Upper lobe of left lung (tissue), 6 donors: ENCODE measurements around the gene ATL2. TPM values are rescaled to one million over a fixed set of nuclear protein-coding genes. Genes with fewer than 3 reads are reported as not detected.

Experiments used
- ATAC-seq, 2 donors: fragments of 200-7000 bp; cut with Tn5 transposase; one replicate each; pipeline ENCODE4 v1.9.1; 2022; ENCODE audit warnings: mild to moderate bottlenecking in 2 of 2, moderate library complexity in 2 of 2; ENCODE audit not compliant: low FRiP score in 2 of 2
- DNase-seq, 2 donors: peaks; one replicate each; pipeline ENCODE4 v3.0.0-alpha.2; 2019 to 2020
- H3K27ac ChIP-seq, 4 donors: fragments of 200-600 bp; sonication (generic); one replicate each; pipeline ENCODE4 v1.5.1; 2016 to 2019
- H3K27me3 ChIP-seq, 4 donors: fragments of 200-600 bp; sonication (generic); one replicate each; pipeline ENCODE4 v1.5.1; 2017 to 2019
- H3K36me3 ChIP-seq, 4 donors: fragments of 200-600 bp; sonication (generic); one replicate each; pipeline ENCODE4 v1.5.1; 2016 to 2019
- H3K4me1 ChIP-seq, 4 donors: fragments of 200-600 bp; sonication (generic); one replicate each; pipeline ENCODE4 v1.5.1; 2018 to 2019
- H3K4me3 ChIP-seq, 4 donors: fragments of 200-600 bp; sonication (generic); one replicate each; pipeline ENCODE4 v1.5.1; 2017 to 2019; ENCODE audit warnings: mild to moderate bottlenecking in 2 of 4, moderate library complexity in 1 of 4
- H3K9me3 ChIP-seq, 4 donors: fragments of 200-600 bp; sonication (generic); one replicate each; pipeline ENCODE4 v1.5.1; 2018 to 2019
- EP300 ChIP-seq, 4 donors: sonication (generic); formaldehyde crosslinking; IDR thresholded peaks; one replicate each; pipeline ENCODE4 v1.5.1; 2017; ENCODE audit warnings: antibody characterized with exemption in 4 of 4, control low read depth in 2 of 4
- POLR2A ChIP-seq, 4 donors: fragments of 450-650 bp; IDR thresholded peaks; one replicate each; pipeline ENCODE4 v1.5.1; 2016 to 2017; ENCODE audit warnings: antibody characterized with exemption in 4 of 4, mild to moderate bottlenecking in 2 of 4
- POLR2AphosphoS5 ChIP-seq, 2 donors: sonication (generic); formaldehyde crosslinking; IDR thresholded peaks; one replicate each; pipeline ENCODE4 v1.5.1; 2017; ENCODE audit warnings: antibody characterized with exemption in 2 of 2
- WGBS, 2 donors: methylation state at CpG; one replicate each; pipeline ENCODE4 v1.1.5; 2017 to 2018; 5-methylcytosine and 5-hydroxymethylcytosine counted together
- total RNA-seq, 6 donors: library from RNA; depleted of rRNA in 4 of 6; stranded (reverse); fragments of >200 nt in 4 of 6; gene quantifications; one replicate each; pipeline versions ENCODE4 v1.1.0 to v1.2.1, GENCODE V29; 2016 to 2021
- TF ChIP-seq, protein P1 (sequence below), 6 experiments: fragments of 450-650 bp in 4 of 6; fragments of 200-600 bp in 2 of 6; sonication (generic) in 2 of 6; IDR thresholded peaks; one replicate each; pipeline ENCODE4 v1.5.1; 2016 to 2019; ENCODE audit warnings: antibody characterized with exemption in 6 of 6
- donor health status: DM: no; HTN: no; CAD: no; lungs with moderate emphysema.
- donor health status: DM: no; HTN: yes; CAD: no; lungs with severe emphysema.

ATL2 gene
- total RNA-seq, 6 donors from 2014 or later: 43.9 to 150 (median 68.1) TPM

DNA sequence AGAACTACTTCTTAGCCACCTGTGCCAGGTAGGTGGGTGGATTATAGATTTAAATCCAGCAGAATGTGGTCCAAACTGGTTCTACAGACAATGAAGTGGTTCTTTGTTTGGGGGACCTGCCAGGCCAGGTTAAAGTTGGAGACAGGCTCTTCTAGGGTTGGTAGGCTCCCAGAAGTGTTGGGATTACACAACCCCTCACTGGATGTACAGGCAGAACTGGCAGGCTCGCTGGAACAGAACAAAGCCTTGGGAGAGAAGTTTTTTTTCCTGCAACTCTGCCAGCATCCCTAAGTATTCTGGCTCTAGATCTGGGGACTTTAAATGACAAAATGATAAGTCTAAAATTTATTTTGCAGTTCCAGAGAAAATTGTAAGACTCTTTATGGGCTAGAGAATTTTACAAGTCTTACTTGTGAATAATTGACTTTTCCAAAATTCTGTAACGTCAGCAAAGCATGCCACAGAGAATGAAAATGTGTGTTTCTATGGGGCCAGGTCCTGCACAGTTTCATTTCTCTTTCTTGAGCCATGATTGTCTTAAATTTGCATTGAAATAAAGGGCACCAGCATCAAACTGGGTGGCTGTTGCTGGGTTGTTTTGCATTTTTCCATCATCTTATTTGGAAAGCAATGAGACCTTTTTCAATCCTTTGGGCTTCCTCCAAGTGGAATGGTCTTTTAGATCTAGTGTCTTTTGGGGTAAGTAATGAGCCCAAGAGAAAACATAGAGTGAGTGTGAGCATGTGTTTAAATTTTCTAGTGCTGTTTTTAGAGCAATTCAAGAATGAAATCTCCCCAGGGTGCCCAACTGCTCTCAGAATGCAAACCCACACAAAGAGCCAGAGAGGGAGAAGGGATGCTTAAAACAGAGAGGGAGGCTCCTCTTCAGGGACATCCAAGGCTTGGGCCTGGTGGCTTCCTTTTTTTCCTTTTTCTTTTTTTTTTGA lies 32.4 kb upstream of the ATL2 start:
- TF ChIP-seq EP300 (IDR thresholded peaks at IDR 0.05) (no peak), POLR2A (IDR thresholded peaks at IDR 0.05) (no peak), POLR2AphosphoS5 (IDR thresholded peaks at IDR 0.05) (no peak)
- TF ChIP-seq, protein P1, sequence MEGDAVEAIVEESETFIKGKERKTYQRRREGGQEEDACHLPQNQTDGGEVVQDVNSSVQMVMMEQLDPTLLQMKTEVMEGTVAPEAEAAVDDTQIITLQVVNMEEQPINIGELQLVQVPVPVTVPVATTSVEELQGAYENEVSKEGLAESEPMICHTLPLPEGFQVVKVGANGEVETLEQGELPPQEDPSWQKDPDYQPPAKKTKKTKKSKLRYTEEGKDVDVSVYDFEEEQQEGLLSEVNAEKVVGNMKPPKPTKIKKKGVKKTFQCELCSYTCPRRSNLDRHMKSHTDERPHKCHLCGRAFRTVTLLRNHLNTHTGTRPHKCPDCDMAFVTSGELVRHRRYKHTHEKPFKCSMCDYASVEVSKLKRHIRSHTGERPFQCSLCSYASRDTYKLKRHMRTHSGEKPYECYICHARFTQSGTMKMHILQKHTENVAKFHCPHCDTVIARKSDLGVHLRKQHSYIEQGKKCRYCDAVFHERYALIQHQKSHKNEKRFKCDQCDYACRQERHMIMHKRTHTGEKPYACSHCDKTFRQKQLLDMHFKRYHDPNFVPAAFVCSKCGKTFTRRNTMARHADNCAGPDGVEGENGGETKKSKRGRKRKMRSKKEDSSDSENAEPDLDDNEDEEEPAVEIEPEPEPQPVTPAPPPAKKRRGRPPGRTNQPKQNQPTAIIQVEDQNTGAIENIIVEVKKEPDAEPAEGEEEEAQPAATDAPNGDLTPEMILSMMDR (IDR thresholded peaks at IDR 0.05): no peak
- Histone ChIP-seq H3K4me1 (peaks cover 19 to 39% (median 35%) of the 10 kb centered on the region in 4 donors), H3K27me3 (no peaks in the 10 kb centered on the region), H3K9me3 (peaks cover 9 to 15% (median 13%) of the 10 kb centered on the region in 4 donors), H3K4me3 (no peak overlapping the region), H3K36me3 (no peaks in the 10 kb centered on the region), H3K27ac (peak overlapping the region; percentile 38 to 82 (median 52))
- DNase-seq (peak in 1 of 2 donors; percentile 84), ATAC-seq (peak; percentile 60 to 74)
- WGBS, 2 donors: 28 to 30% methylated on average over 2 of the region's 2 CpGs

- Histone ChIP-seq H3K4me3 (no peak overlapping the region), H3K27me3 (no peaks in the 10 kb centered on the region), H3K27ac (peak overlapping the region; percentile 73 to 82 (median 81)), H3K4me1 (peaks cover 19 to 42% (median 35%) of the 10 kb centered on the region in 4 donors), H3K36me3 (no peaks in the 10 kb centered on the region), H3K9me3 (peaks cover 0 to 5% (median 4%) of the 10 kb centered on the region in 4 donors)
- ATAC-seq: peak; percentile 69 to 82
- 44 to 58% methylated on average over 4 of the region's 4 CpGs for WGBS, 2 donors
- peak in 1 of 2 donors; percentile 41 for DNase-seq
- TF ChIP-seq, protein P1 (IDR thresholded peaks at IDR 0.05): peak in 1 of 6 experiments; percentile 6
- TF ChIP-seq POLR2AphosphoS5 (IDR thresholded peaks at IDR 0.05): no peak
Observed at GRCh38 chr2:38407111-38407682, 30.1 kb upstream of the ATL2 start.

DNA sequence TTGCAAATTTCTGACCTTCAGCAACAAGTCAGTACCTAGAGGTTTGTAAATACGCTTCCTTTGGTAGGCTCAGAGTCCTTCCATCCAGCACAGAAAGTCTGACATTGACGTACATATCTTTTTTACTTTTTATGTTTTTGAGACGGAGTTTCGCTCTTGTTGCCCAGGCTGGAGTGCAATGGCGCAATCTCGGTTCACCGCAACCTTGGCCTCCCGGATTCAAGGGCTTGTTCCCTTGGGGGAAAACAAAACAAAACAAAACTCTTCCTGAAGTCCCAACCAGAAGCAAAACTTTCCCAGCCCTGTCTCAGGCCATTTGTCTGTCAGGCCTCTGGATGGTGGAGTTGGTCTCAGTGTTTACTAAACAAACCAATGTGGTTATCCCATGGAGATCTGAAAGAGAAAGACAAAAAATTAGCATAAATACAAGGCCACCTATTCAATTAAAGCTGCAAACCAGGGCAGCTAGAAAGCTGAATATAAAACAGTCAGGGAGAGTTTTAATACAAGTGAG lies 29.6 kb upstream of the ATL2 start:
- DNase-seq: peak in 1 of 2 donors; percentile 58
- TF ChIP-seq EP300 (IDR thresholded peaks at IDR 0.05) (peak in 1 of 4 donors; percentile 28), POLR2AphosphoS5 (IDR thresholded peaks at IDR 0.05) (peak; percentile 5 to 48), POLR2A (IDR thresholded peaks at IDR 0.05) (no peak)
- TF ChIP-seq, protein P1 (IDR thresholded peaks at IDR 0.05): no peak

DNA sequence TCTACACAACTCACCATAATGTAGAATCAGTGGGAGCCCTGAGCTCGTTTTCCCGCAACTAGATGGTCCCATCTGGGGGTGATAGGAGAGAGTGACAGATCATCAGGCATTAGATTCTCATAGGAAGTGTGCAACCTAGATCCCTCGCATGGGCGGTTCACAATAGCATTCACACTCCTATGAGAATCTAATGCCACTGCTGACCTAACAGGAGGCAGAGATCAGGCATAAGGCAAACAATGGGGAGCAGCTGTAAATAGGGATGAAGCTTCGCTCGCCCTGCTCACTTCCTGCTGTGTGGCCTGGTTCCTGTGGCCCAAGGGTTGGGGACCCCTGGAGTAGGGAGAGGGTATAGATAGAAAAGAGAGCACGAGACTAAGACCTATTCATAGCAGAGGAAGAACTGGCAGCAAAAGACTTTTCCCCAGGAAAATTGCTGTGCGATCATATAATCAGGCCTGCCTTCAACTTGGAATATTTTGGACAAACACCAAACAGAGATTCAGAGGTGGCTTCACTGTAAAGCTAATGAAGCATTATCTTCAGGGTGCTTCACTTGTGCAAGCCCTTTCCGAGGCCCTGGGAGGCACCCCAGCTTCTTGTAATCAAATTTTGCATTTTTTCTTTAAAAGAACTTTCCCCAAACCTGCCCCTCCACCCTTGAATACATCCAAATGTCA lies 29.0 kb upstream of the ATL2 start:
- ATAC-seq (no peak), DNase-seq (no peak)
- 76% methylated on average over 9 of the region's 9 CpGs for WGBS, 2 donors
- no peaks in the 10 kb centered on the region for H3K27me3 ChIP-seq
- TF ChIP-seq, protein P1 (IDR thresholded peaks at IDR 0.05): no peak
- TF ChIP-seq POLR2AphosphoS5 (IDR thresholded peaks at IDR 0.05) (no peak), POLR2A (IDR thresholded peaks at IDR 0.05) (no peak), EP300 (IDR thresholded peaks at IDR 0.05) (no peak)
- no peaks in the 10 kb centered on the region for H3K9me3 ChIP-seq
- H3K36me3 ChIP-seq: no peaks in the 10 kb centered on the region
- H3K27ac ChIP-seq: peak overlapping the region; percentile 73 to 82 (median 81)
- no peak overlapping the region for H3K4me3 ChIP-seq
- H3K4me1 ChIP-seq: peaks cover 19 to 42% (median 35%) of the 10 kb centered on the region in 4 donors

More for the DNA sequence above, 29.6 kb upstream of the ATL2 start:
- Histone ChIP-seq H3K27ac (peak overlapping the region; percentile 73 to 82 (median 81)), H3K9me3 (no peaks in the 10 kb centered on the region), H3K36me3 (no peaks in the 10 kb centered on the region), H3K4me1 (peaks cover 19 to 42% (median 35%) of the 10 kb centered on the region in 4 donors), H3K4me3 (no peak overlapping the region), H3K27me3 (no peaks in the 10 kb centered on the region)
- ATAC-seq: peak; percentile 45 to 58
- WGBS, 2 donors: 39 to 49% methylated on average over 8 of the region's 8 CpGs
